Hypothalamus (tissue), 51 donors: ENCODE data around the gene EMP3.
"Not testable (repeated sequence)": the region's sequence is repeated elsewhere in the genome, so short reads cannot be mapped to it uniquely, and the experiment has no call there.

ENCODE experiments used
- DNase-seq, 51 donors: peaks; one replicate each; lab custom pipeline; 2025; lab: John Stamatoyannopoulos, UW

Gene EMP3

GRCh38 chr19:48325265-48325910 is at the start of gene EMP3:
TSS of gene EMP3 (plus strand) at chr19:48325552. CDS start at chr19:48326845, 1,293 bp downstream.
- peak in 27 of 51 donors; percentile 5 to 70 (median 28) for DNase-seq

- no peak for DNase-seq
These were observed 45.6 kb upstream of the EMP3 start for GRCh38 chr19:48279747-48280146.

- no peak for DNase-seq
These were observed 41.4 kb upstream of the EMP3 start for GRCh38 chr19:48283908-48284307.

- DNase-seq = no peak
These were observed 40.5 kb upstream of the EMP3 start for GRCh38 chr19:48284896-48285295.

GRCh38 chr19:48287748-48288147 is 37.6 kb upstream of the EMP3 start:
- DNase-seq = no peak

- DNase-seq = peak in 8 of 51 donors; percentile 4 to 34 (median 19)
These were observed 35.0 kb upstream of the EMP3 start for GRCh38 chr19:48290401-48290770.

- DNase-seq = peak in 49 of 51 donors; percentile 2 to 78 (median 55)
These were observed 34.4 kb upstream of the EMP3 start for GRCh38 chr19:48290771-48291488.

- DNase-seq = not testable (repeated sequence)
These were observed 33.9 kb upstream of the EMP3 start for GRCh38 chr19:48291489-48291815.

- DNase-seq = no peak
These were observed 32.6 kb upstream of the EMP3 start for GRCh38 chr19:48292798-48293197.

- DNase-seq = no peak
These were observed 29.9 kb upstream of the EMP3 start for GRCh38 chr19:48295458-48295857.

GRCh38 chr19:48296963-48297734 is 28.2 kb upstream of the EMP3 start:
- DNase-seq = no peak

GRCh38 chr19:48297975-48298374 is 27.4 kb upstream of the EMP3 start:
- no peak for DNase-seq

GRCh38 chr19:48301886-48302599 is 23.3 kb upstream of the EMP3 start:
- no peak for DNase-seq

- DNase-seq = no peak
These were observed 22.8 kb upstream of the EMP3 start for GRCh38 chr19:48302600-48302959.

GRCh38 chr19:48303367-48303766 is 22.0 kb upstream of the EMP3 start:
- DNase-seq = no peak

- DNase-seq = no peak
These were observed 21.5 kb upstream of the EMP3 start for GRCh38 chr19:48303866-48304265.

GRCh38 chr19:48308631-48309586 is 16.4 kb upstream of the EMP3 start:
- peak in 17 of 51 donors; percentile 2 to 59 (median 33) for DNase-seq

- DNase-seq = not testable (repeated sequence)
These were observed 15.6 kb upstream of the EMP3 start for GRCh38 chr19:48309731-48310130.

- no peak for DNase-seq
These were observed 15.1 kb upstream of the EMP3 start for GRCh38 chr19:48310227-48310626.

GRCh38 chr19:48311384-48311783 is 14.0 kb upstream of the EMP3 start:
- DNase-seq = no peak
